ENCODE measurements around the gene PIP4K2B.
"Not testable (repeated sequence)": the region's sequence is repeated elsewhere in the genome, so short reads cannot be mapped to it uniquely, and the experiment has no call there.

PIP4K2B gene

DNA sequence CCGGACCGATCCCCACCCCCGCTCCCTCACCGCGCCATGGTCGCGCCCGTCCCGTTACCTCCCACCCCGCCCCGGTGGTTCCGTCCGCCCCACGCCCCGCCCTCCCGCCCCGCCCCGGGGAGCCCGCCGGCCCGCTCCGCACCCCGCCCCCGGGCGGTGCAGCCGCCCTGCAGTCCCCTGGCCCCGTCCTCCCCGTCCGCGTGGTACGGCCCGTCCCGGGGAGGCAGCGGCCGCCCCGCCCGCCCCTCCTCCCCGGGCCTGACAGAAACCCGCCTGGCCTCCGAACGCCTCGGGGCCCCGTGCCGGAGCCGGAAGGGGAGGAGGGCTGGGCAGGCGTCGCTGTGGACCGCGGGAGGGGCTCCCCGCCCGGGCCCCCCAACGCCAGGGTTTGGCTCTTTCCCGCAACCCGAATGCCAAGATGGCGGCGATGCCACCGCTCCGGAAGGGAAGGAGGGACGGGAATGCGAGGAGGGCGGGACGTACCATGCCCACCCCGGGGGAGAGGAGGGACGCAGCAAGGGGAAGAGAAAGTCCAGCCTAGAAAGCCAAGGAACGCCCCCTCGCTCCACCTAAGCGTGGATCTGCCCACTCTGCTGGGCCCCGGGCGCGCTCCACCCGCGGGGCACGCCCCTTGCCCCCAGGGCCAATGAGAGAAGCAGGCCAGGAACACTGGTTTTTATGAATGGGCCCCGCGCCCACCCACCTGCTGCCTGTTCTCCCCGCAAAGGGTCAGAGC, at the start of gene PIP4K2B:
PIP4K2B (minus strand) TSS at position 56 of the 736 bp plus-strand sequence. CDS start 132 bp downstream, outside the sequence.
- peak; percentile 96 for DNase-seq (ENCODE audit: low spot score)

DNA sequence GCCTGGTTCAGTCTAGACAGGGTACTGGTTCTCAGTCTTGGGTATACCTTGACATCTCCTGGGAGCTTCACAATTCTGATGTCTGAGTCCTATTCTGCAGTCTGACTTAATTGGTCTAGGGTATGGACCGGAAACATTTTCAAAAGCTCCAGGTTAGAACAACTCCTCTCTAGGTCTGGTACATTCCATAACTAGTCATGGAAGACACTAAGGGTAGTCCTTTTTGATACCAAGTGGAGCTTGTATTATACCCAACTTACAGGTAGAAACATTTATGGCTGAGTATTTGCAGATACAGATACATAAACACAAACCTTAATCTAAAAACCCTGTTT, 49.2 kb upstream of the PIP4K2B start:
- no peak for DNase-seq (ENCODE audit: low spot score)

DNA sequence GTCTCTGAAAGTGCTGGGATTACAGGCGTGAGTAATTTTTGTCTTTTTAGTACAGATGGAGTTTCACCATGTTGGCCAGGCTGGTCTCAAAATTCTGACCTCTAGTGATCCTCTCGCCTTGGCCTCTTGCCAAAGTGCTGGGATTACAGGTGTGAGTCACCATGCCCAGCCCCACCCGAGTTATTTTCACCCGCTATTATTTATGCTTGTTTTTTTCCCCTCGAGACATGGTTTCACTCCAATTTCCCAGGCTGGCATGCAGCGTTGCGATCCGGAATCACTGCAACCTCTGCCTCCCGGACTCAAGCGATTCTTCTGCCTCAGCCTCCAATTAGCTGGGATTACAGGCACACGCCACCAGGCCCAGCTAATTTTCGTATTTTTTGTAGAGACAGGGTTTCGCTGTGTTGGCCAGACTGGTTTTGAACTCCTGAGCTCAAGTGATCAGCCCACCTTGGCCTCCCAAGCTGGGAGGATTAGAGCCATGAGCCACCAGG, 45.0 kb upstream of the PIP4K2B start:
- DNase-seq (ENCODE audit: low spot score): no peak

DNA sequence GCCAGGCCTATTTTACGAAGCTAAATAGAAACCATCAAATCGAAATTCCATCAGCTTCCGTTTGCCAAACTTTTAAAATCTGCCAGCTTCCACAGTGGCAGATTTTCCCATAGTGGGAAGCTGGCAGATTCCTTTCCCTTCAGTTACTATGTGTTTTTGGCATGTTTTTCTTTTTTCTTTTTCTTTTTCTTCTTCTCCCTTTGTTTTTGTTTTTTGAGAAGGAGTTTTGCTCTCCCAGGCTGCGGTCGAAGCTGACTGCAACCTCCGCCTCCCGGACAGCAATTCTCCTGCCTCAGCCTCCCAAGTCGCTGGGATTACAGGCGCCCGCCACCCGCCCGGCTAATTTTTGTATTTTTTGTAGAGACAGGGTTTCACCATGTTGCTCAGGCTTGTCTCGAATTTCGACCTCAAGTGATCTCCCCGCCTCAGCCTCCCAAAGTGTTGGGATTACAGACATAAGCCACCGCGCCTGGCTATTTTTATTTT, 26.4 kb upstream of the PIP4K2B start:
- DNase-seq (ENCODE audit: low spot score): no peak

DNA sequence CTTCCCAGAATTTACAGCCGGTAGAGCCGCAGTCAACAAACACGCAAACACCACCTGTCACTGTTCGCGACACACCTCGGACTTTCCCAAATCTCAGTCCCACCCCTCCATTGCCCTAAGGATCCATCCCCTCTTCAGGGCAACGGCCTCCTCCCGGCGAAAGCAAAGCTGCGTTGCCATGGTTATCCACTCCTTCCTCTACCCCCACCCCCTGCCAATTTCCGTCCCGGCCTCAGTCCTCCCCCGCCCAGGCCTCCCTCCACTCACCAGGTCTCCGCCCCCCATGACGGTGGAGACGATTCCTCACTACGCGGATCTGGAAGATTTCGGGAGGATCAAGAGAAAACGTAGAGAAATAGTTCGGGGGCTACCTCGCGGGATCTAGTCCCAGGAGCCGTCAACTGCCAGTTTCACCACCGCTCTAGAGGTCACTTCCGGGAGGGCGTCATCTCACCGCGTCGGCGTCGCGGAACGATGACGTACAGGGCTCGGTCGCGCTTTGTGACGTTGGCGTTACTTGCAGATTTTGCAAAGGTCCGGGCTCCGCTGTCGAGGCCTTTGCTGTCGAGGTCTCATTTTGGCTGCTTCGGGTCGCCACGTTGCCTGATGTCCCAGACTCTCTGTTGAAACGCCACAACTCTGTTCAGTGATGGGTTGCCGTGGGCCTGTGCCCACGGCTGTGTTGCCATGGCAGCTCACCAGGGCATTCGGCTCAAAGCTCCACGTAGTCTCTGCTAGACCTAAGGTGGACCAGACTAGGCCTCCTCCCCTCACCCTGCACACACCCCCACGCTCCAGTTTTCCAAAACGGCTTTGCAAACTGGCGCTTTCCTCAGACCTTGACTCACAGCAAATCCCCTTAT, 25.8 kb upstream of the PIP4K2B start, which contains the start of gene CWC25:
CWC25 (minus strand) TSS at position 423 of the 863 bp plus-strand sequence; CDS start at position 285, 138 bp downstream.
- DNase-seq (ENCODE audit: low spot score): peak; percentile 94

DNA sequence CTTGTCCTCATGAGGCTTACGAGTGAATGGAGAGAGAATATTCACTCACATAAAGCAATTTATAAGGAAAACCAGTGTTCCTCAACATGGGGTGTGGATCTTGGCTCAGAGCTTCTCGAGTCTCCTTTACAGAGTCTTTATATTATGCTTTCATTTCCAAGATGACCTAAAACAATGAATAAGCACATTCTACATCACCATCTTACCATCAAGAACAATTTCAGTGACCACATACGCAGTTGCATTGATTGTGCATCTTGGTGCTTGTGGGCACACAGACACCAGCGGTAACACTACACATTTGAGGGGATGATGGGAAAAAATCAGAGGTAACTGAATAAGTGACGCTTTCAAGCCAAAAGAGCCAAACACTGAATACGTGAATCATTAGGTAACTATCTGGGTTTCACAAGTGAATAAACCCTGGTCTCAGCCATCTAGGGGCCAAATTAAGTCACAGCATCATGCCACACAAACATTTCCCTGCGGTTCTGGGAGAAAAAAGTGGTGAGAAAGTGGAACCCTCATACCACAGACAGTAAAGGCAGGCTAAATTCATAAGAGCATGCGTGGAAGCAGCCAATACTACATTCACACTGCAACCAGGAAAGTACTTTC, 16.3 kb upstream of the PIP4K2B start:
- peak; percentile 71 for DNase-seq (ENCODE audit: low spot score)

DNA sequence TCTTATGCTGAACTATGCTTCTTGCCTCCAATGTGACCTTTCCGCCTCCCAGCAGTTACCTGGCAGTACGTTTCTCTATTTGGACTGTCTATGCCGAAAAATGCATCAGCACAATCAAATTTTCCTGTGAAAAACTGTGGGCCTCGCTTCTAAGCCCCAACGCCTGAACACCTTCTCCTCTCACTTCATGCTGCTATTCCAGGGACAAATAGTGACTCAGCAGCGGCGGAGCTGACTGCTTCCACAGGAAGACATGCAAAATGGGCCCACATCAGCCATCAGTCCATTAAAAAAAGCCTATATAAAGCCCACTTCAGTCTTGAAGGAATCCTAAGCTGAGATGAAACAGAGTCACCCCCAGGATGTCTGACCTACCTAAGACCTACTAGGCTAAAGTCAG, 10.5 kb upstream of the PIP4K2B start:
- DNase-seq (ENCODE audit: low spot score): no peak

DNA sequence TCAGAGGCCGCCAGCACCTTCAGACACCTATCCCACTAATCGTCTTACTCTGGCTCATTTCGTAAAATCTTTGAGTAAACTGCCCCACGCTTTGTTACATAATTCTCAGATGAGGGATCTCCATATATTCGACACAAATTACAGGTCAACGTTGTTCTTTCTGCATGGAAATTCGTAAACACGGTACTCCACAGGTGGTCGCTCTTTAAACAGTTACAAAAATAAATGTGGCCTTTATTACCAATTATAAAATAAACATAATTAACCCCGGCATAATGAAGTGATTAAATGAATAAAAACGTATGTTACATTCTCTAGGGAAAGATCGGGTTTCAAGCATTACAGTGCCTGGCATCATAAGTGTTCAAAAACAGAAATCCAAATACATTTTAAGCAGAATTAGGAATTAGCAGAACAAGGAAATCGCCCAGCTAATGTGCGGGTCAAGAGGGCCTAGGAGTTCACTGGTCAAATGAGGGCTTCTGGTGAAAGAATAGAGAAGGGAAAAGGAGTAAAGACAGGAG, 943 bp upstream of the PIP4K2B start:
- no peak for DNase-seq (ENCODE audit: low spot score)

DNA sequence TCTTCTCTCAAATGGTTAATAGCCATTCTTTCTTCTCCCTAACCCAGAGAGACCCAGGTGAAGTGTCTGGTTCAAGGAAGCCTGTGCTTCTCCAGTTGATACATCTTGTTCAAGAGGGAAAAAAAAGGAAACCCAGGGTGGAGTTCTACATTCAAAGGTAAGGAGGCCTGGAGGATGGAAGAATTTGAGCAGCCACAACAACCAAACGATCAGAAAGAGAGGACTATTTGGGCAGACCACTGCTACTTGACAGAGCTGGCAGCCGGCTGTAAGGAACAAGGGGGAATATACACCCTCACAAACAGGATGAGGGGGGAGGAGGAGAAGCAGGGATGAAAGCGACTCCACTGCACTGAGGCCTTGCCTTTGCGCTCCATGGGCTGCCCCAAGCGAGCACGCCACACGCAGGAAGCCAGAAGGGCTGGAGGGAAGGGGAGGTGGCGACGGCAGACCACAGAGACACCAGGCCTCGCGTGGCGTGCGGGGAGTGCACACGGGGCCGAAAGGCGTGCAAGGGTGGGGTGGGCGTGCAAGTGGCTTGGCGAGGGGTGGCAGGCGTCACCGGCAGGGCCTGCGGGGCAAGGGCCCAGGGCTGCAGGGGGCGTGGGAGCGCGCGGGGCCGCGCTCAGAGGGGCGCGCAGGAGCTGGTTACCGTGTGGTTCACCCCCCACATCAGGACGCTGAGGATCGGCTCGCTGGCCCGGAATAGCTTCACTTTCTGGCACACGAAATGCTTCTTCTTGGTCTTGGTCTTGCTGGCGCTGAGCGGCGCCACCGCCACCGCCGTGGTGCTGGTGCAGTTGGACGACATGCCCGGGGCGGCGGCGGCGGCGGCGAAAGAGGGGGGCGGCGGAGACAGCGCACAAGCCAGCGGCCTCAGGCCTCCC, 499 bp downstream of the PIP4K2B start:
- peak; percentile 56 for DNase-seq (ENCODE audit: low spot score)

DNA sequence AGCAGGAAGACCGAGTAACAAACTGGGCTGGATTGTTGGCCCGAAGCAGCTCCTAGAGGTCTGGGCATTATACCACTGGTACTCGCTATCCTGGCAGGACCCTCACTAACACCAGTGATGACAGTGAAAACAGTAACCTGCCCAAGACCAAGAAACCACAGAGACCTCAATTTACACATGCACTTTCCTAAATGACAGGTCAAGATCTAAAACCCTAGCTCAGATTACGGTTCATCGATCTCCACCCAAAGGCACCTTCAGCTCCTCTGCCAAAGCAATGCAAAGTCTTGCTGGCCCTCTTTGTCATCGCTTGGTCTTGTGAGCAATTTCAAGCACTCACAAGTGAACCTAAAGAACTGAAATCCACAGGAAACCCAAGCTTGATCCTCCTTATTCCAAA, 1.5 kb downstream of the PIP4K2B start:
- DNase-seq (ENCODE audit: low spot score): peak; percentile 22

DNA sequence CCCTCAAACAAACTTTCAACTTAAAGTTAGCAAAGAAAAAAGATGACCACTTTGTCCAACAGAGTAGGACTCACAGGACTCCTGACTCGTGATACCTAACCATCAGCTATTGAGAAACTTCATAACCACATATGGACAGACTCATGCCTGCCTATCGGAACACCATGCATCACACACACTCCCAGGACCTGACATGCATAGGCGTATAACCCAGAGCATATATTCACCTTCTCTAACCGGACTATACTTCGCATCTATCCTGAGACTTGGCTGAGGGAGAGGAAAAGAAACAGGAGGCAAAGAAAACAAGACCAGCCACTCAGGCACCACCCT, 2.2 kb downstream of the PIP4K2B start:
- peak; percentile 46 for DNase-seq (ENCODE audit: low spot score)

DNA sequence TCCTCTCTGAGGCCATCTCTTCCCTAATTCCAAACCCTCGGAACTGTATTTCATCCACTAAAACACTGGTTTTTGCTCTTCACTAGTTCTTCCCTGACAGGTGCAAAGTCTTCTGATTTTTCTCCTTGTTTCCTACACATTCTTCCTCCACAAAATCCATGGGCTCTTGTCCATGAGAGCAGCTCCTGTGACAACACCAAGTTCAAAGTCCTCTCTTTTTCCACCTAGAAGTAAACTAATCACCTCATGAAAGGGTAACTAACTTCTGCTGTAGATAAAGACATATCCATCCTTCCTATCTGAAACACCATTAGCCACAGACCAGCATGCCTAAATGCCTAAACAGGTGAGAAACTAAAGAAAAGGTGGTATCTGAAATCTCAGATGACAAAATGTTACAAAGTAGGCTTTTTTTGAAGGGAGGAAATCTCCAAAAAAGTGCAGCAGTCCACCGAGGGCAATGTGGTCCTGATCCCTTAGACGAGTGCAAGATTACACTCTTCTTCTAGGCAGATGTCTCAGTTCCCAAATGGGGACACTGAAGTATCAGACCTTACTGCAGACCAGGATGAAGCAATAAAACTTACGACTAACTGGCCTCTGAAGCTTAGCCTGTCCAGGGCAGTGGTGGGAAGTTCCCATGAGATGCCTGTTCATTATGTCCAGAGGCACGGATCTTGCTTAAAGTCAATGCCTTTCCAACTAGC, 2.8 kb downstream of the PIP4K2B start:
- DNase-seq (ENCODE audit: low spot score): no peak

DNA sequence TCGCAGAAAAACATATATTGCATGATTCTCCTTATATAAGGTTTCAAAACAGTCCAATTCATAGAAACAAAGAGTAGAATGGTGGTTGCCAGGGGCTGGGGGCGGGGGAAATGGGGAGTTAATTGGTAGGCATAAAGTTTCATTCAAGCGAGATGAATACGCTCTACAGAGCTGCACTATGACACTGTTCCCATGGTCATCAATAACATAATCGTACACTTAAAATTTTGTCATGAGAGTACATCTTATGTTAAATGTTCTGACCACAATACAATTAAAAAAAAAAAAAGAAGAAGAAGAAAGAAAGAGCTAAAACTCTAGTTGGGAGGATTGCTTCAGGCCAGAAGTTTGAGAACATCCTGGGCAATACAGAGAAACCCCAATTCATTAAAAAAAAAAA, 5.1 kb downstream of the PIP4K2B start:
- no peak for DNase-seq (ENCODE audit: low spot score)

DNA sequence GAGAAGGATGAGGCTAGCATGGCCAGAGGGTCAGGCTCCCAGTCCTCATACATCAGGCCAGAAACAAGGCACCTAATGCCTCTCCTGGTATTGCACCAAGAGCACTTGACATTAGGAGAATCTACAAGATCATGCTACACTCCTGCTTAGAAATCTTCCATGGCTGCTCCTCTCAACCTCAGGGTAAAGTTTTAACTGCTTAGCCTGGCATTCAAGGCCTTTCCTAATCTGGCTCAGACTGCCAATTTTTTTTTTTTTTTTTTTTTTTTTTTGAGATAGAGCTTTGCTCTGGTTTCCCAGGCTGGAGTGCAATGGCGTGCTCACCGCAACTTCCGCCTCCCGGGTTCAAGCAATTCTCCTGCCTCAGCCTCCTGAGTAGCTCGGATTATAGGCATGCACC, 8.2 kb downstream of the PIP4K2B start:
- no peak for DNase-seq (ENCODE audit: low spot score)

DNA sequence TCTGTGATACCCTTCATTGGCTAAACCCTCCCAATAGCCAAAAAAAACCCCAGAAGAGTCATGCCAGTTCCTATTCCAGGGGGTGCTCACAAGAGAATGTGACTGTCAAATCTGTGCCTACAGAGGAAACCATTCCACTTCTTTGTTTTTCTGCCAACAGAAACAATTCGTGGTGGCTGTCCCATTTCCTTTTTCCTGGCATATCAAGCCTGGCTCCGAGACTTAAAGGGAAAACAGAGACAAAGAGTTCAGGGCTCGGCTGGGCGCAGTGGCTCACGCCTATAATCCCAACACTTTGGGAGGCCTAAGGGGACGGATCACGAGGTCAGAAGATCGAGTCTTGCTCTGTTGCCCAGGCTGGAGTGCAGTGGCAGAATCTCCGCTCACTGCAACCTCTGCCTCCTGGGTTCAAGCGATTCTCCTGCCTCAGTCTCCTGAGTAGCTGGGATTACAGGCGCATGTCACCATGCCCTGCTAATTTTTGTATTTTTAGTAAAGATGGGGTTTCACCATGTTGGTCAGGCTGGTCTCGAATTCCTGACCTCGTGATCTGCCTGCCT, 9.1 kb downstream of the PIP4K2B start:
- not testable (repeated sequence) for DNase-seq (ENCODE audit: low spot score)

DNA sequence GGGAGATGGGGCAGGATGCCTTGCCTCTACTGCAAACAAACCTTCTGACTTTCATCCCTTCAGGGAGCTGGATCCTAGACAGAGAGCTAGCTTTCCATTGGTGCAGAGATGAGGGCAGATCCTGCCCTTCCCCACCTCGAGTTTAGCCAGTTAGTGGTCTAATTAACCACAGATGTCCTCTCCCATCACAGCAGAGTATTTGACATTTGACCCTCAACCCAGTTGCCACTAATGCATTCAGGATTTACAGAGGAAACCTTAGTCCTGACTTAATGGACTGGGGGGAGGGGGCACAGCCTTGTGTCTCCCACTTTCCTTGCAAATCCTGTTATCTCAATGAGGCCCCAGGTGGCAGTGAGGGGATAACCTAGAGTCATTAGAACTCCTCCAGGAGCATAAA, 10.2 kb downstream of the PIP4K2B start:
- no peak for DNase-seq (ENCODE audit: low spot score)

DNA sequence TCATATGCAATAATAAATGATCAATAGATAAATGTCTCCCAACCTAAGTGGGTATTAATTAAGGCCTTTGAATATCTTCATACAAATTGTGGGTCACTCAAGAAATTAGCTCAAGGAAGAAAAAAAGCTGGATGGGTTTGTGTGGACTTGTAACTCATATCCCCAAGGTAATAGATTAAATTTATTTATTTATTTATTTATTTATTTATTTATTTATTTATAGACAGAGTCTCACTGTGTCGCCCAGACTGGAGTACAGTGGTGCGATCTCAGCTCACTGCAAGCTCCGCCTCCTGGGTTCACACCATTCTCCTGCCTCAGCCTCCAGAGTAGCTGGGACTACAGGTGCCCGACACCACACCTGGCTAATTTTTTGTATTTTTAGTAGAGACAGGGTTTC, 11.4 kb downstream of the PIP4K2B start:
- DNase-seq (ENCODE audit: low spot score): not testable (repeated sequence)

DNA sequence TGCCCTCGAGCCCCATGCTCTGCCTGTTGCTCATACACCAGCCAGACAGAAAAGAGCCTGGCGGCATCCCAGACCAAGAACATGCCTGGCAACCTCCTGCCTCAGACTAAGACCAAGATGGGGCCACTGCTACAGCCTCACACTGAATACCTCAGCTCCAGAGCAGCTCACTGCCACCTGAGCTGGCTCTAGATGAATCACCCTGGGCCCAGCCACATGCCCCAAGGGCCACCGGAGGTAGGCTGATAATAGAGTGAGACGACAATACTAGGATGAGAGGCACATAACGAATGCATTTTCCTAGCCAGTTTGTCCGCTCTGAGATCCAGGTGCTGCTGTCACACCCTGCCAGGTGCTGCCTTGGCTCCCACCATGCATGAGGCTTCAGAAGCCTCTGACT, 13.0 kb downstream of the PIP4K2B start:
- DNase-seq (ENCODE audit: low spot score): no peak

DNA sequence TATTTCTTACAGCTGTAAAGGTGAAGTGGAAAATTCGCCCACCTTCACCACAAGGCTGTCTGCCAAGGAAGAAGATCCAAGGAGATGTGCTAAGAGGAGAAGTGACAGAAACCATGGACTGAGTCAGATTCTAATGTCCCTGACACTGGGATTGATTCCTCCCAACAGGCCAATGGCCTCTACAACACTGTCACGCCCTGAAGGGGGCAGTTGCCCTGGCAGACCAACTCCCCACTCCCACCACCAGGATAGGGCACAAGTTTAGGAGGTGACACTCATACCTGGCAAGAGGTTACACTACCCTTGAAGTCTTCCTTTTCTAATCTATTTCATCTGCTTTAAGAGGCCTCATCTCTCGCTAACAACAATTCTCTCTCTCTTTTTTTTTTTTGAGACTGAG, 16.1 kb downstream of the PIP4K2B start:
- no peak for DNase-seq (ENCODE audit: low spot score)

DNA sequence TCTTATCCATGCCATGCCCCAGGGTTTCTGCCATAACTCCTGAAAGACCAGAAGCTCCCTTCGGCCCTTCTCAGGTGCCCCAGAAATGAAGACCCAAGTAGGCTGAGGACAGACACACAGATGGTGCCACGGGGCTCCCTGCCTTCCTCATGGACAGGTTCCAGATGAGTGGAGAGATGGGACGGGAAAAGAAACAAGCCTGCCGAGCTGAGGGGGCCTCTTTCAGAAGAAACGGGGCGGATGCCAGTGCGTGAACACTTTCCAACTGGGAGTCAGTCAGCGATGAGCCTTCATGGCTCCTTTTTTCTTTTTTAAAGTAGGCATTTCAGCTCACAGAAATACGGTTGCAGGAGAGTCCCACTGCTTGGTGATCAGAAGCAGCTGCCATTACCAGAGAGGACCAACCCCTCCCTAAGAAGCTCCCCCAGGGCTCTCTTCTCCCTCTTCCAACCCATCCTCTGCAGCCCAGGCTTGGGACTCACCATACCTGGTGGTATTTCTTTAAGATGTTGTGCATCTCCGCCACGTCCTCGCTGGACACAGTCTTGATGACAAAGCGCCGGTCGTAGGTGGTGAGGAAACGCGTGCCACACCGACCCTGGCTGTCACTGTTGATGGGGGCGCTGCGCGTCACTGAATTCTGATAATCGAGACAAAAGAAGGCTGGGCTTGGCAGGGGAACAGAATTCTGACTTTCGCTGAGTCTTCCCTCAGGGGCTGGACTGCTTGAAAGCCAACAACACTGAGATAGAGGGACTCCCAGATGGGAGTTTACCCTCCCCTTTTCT, 19.2 kb downstream of the PIP4K2B start:
- no peak for DNase-seq (ENCODE audit: low spot score)

All from RKO (cell line).